Bladder microvascular endothelial cell (primary cell): ENCODE measurements around the gene SLC16A6. TPM values are rescaled to one million over a fixed set of nuclear protein-coding genes. Genes with fewer than 3 reads are reported as not detected.

ENCODE experiments used
- total RNA-seq: library from RNA; depleted of rRNA; stranded (reverse); fragments of >200 nt; gene quantifications from 2 replicates; pipeline ENCODE4 v1.2.3, GENCODE V29; 2014

SLC16A6 gene, protein sequence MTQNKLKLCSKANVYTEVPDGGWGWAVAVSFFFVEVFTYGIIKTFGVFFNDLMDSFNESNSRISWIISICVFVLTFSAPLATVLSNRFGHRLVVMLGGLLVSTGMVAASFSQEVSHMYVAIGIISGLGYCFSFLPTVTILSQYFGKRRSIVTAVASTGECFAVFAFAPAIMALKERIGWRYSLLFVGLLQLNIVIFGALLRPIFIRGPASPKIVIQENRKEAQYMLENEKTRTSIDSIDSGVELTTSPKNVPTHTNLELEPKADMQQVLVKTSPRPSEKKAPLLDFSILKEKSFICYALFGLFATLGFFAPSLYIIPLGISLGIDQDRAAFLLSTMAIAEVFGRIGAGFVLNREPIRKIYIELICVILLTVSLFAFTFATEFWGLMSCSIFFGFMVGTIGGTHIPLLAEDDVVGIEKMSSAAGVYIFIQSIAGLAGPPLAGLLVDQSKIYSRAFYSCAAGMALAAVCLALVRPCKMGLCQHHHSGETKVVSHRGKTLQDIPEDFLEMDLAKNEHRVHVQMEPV
- total RNA-seq = 0.32 and 1.8 TPM in 2 replicates

DNA sequence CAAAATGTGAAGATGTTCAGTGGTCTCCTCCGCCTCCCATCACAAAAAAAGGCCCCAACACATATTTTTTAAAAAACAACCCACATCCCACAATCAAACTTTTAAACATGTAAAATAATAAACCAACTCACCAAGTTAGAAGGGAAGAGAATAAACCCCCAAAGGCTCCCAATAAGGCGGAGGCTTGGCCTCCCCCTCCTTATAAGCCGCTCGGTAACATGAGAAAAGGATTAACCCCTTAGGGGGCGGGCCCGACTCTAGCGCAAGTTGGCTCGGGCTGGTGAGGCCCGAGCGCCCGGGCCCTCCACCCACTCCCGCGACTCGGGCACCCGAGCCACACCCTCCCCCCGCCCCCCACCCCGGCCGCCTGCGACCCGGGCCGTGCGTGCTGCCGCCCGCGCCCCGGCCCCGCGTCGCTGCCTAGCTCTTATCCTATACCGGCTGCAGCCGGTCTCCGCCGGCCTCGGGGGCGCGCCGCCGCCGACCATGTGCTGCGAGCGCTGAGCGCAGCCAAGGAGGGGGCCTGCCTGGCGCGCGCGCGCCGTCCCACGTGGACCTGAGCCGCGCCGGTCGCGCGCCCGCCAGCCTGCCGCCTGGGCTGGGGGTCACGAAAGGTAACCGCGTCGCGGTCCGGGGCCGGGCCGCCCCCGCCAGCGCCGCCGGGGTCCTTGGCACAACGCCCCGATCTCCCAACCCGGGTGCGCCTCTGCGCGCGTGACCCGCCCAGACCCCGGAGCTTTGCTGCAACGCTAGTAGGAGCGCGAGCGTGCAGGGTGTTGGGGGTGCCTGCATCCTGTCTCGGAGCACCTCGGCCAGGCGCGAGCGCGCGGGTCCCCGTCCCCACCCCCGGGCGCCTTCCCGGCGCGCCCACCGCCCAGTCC, at the start of gene SLC16A6, which contains the start of gene ARSG:
TSS of gene SLC16A6 (minus strand) at position 173 of the 881 bp plus-strand sequence. CDS start 12,807 bp downstream, outside the sequence.
TSS of gene ARSG (plus strand) at position 541 of the 881 bp plus-strand sequence. CDS start 15,999 bp downstream, outside the sequence.

DNA sequence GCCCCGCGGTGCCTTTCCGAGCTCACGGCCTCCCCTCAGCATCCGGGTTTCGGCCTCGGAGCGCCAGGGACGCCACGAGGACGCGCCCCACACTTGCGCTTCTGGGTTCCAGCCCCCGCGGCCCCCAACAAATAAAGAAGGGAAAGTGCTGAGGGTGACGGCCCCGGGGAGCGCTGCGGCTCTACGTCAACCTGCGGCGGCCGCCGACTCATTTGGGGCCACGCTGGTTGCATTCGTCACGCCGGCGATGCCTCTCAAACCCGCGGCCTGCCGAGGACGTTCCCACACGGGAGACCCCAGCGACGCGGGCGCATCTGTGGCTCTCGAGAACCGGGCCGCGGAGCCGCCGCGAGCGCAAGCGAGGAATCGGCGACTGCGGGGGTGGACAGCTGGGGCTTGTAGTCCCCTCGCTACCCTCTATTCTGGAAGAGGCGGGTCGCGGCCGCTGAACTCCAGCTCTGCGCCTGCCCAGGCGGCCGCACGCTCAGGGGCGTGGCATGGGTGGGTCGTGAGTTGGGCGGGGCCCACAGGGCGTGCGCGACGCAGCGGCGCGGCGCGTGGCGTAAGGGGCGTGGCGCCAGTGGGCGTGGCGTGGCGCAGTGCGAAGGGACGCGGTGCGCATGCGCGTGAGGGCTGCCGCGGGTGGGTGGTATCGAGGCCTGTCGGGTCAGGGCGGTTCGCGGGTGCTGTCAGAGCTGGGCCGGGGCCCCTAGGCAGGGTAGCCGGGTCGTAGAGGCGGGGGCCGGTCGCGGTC, 43.3 kb downstream of the SLC16A6 start, which contains the start of gene AMZ2:
TSS of gene AMZ2 (plus strand) at position 599 of the 754 bp plus-strand sequence. CDS start 2,145 bp downstream, outside the sequence.

Other genes with a start within 250 kb of the SLC16A6 start
- gene AMZ2, start 43.1 kb downstream of the SLC16A6 start, total RNA-seq = 37.9 and 38.2 TPM in 2 replicates
- 0.97 and 3.8 TPM in 2 replicates for gene ARSG, start 368 bp upstream of the SLC16A6 start, total RNA-seq
- 41.8 and 69.3 TPM in 2 replicates for gene WIPI1, start 166.4 kb upstream of the SLC16A6 start, total RNA-seq
- gene PRKAR1A, start 221.3 kb upstream of the SLC16A6 start, total RNA-seq = 204 and 444 TPM in 2 replicates